NCI-H526 treated with DMSO at 0.1 percent for 48 hours (cell line): ENCODE measurements around the gene CAPN10.

Experiments
- DNase-seq: peaks from one replicate; lab custom pipeline; 2025; lab: John Stamatoyannopoulos, UW

CAPN10 gene

DNA sequence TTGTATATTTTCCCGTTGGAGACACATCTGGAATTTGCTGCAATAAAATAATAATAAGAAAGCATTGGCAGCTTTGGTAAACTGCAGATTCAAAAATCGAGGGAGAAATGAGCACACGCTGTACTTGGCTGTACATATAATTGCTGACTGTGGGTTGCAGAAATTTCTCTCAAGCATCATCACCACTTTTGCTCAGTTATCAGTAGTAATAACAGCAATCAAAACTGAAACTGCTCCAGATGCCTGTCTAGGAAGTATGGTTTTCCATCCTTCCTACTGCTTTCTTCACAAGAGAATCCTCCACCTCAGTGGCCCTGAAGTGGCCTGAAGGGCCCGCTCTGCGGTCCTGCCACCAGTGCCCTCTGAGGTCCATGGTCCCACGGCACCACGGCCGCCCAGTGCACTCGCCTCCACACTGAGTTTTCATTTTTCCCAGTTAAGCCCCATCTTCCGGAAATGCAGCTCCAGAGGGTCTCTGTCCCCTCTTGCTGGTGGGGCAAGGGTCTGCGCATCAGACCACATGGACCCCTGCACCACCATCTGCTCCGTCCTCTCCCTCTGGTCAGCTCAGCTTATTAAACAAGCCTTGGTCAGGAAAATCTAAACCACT lies 22.5 kb upstream of the CAPN10 start:
- DNase-seq: no peak

DNA sequence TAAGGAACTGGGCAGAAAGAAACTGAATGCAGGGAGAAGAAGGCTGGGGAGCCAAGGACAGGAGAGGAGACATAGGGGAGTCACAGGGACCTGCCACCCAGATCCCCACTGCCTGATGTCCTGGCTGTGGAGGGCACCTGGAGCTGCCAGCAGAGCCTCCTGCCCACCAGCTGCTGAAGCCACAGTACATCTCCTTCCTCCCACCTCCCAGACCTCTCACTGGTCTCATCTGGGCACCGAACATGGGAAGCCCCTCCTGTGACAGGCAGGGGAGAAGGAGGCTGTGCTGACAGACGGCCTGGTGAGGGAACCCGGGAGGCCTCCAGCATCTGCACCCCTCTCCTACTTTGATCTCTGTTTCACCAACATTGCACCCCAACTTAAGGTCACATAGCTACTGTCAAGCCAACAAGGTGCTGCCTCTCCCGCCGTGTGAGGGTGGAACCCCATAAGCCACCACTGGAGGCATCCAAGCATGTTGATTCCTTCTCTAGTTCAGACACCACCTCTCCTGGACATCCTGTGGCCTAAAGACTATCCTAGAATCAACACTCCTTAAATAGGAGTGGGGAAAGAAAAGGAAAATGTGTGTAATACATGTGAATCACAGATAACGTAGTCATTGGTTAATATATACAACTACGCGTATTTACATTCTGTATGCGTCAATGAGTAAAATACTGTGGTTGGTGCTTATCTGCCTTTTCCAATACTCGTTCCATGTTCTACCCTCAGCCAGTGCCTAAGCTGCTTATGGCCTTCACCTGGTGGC lies 21.8 kb upstream of the CAPN10 start:
- no peak for DNase-seq

DNA sequence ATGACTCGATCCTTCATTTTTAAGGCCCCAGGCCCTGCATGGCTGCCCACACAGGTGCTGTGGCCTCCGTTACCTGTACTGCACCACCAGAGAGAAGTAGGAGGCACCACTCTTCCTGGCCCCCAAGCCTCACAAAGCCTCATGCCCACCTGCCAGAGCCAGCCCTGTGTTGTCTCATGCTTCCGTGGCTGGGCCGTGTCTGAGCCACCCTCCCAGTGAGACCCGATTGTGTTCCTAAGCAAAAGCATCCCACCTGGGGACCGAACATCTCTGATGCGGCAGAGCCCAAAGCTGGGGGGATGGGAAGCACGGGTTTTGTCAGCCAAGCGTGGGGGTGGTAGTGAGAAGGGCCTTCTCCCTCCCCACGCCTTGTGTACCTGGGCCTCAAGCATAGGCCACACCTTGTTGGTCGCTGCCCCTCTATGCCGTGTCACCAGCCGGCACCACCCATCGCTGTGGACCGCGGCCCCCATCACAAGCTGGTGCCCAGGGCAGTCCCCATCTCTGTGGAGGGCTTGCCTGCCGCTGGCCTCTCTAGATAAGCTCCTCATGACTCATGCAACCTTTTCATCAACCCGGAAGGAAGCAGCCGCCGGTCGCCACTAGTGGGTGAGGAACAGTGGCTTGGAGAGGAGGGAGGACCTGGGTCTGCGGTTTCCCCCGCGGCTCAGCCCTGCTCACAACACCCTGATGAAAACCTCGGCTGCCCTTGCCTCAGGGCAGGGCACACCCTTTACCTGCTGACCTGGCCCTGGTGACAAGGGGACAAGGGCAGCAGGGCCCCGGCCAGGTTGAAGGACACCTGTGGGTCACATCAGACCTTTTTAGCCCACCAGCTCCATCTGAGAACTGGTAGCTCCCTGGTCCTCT lies 21.0 kb upstream of the CAPN10 start:
- no peak for DNase-seq

DNA sequence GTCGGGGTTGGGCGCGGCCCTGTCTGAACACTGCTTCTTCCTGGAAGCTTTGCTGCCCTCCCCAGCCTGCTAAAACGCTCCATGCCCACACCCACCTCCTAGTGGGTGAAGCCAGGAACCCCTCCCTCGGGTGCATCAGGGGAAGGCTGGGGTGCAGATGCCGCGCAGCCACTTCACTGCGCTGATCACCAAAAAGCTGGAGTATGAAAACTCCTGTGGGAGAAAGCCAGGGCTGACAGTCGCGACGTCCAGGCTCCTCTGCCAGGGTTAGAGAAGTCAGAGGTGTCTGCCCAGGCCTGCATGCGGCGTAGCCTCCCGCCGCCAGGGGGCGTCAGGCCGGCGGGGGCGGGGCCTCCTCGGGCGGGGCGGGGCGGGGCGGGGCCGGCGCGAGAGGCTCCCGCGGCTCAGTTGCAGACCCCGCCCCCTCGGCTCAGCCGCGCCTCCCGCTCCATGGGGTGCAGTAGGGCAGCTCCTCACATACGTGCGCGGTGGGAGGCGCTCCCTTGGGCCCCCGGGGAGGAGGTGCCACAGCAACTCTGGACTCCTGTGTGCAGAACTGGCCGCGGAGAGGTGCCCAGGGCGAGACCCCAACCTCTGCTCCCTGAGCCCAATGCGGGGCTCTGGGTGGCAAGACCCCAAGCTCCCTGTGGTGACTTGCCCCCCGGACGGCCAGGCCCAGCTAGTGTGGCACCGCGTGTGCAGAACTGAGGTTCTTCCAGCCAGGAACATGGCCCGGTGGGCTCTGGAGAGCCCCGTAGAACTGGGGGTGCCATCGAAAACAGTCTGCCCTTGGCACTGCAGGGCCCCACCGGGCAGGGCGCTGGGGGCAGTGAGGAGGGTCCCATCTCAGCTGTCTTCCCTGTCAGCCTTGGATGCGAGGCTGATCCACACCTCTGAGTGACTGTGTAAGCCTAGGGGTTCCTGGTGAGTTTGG lies 20.1 kb upstream of the CAPN10 start:
- peak; percentile 69 for DNase-seq

DNA sequence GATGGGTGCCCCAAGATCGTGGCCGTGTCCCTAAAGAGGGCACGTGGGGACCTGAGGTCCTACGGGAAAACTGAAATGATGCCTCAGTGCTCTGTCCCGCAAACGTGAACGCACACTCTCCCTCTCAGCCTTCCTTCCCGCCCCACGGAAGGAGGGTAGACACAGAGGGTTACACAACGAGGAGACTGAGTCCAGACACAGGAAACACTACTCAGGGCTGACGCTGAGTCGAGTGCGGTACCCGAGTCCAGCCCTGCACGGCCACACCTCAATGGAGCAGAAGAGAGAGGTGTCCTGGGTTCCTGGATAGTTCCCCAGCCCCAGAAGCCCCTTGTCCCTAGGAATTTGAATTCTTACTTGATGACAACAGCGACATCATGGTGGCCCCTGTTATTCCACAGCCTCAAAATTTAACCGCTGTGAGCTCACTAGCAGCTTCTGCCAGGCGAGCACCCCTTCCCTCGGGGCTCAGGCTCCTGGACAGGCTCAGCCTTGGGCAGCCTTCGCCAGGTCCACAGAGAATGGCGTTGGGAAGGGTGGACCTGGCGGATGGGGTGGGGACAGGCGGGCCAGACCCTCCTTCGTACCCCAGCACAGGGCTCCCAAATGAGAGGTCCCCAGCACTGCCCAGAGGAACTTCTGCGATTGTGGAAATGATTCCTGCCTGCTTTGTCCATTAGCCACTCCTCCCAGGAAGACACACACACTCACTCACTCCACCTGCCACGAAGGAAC lies 19.2 kb upstream of the CAPN10 start:
- DNase-seq: no peak

DNA sequence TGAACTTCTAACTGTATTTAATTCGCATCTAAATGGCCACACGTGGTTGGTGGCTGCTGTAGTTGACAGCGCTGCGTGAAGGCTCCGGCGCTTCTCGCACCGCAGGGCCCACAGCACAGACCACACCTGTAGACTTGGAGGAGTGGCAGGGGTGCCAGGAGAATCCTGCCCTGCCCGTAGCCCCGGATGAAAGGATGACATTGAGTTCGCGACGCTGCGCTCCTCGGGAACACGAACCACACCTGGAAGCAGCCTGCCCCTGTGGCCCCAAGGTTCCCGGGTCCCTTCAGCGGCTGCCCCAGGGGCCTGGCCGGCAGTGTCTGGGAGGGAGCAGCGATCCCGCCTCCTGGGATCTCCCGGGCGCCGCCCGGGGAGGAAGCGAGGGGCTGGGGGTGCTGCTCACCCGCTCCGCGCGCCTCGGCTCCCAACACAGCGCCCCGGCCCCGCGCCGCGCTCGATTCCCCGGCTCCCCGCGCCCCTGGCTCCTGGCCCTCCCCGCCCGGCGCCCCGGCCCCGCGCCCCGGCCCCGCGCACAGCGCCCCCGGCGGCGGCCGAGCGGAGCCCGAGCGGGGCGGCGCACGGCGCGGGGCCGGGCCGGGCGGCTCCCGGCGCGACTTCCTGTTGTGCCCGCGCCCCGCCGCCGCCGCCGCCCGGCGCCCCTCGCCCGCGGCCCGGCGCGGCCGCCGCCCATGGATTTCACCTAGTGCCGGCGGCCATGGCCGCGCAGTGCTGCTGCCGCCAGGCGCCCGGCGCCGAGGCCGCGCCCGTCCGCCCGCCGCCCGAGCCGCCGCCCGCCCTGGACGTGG lies 18.5 kb upstream of the CAPN10 start, which contains the start of gene RNPEPL1:
TSS of gene RNPEPL1 (plus strand) at position 613 of the 806 bp plus-strand sequence. CDS start at position 716, 103 bp downstream.
- DNase-seq: peak; percentile 40

DNA sequence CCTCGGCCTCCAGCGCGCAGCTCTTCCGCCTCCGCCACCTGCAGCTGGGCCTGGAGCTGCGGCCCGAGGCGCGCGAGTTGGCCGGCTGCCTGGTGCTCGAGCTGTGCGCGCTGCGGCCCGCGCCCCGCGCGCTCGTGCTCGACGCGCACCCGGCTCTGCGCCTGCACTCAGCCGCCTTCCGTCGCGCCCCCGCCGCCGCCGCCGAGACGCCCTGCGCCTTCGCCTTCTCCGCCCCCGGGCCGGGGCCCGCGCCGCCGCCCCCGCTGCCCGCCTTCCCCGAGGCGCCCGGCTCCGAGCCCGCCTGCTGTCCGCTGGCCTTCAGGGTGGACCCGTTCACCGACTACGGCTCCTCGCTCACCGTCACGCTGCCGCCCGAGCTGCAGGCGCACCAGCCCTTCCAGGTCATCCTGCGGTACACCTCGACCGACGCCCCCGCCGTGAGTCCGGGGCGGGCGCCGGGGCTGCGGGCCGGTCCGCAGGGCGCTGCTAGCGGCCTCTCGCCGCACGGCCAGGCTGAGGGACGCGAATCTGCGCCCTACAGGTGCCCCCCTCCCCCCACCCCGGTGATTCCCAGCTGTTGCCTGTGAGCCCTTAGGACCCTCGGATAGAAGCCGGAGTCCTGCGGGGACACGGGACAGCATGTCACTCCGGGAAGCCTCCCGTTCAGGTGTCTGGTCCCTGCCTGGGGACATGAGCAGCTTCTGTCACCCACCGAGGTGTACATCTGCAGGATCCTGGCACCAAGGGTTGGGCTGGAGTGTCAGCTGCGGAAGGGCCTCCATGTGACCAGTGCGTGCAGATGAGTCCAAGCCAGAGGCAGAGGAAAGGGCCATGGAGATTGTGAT lies 17.6 kb upstream of the CAPN10 start:
- peak; percentile 15 for DNase-seq

DNA sequence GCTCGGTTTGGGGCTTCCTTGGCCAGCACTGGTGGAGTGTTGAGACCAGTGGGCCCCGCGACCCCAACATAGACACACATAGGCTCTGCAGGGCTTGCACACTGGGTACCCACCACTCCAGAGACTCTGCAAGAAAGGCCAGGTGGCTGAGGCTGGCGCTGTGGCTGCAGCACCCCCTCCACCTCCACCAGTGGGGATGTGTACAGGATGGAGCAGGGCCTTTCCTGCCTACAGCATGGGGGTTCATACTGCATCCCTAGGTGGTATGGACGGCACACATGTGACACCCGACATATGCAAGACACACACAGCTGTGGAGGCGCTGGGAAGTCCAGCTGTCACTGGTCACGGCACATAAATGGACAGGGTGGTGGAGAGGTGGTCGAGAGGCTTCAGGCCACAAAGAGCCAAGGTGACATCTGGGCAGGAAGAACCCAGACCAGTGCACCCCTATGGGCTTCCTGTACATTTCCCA lies 17.0 kb upstream of the CAPN10 start:
- DNase-seq: no peak

DNA sequence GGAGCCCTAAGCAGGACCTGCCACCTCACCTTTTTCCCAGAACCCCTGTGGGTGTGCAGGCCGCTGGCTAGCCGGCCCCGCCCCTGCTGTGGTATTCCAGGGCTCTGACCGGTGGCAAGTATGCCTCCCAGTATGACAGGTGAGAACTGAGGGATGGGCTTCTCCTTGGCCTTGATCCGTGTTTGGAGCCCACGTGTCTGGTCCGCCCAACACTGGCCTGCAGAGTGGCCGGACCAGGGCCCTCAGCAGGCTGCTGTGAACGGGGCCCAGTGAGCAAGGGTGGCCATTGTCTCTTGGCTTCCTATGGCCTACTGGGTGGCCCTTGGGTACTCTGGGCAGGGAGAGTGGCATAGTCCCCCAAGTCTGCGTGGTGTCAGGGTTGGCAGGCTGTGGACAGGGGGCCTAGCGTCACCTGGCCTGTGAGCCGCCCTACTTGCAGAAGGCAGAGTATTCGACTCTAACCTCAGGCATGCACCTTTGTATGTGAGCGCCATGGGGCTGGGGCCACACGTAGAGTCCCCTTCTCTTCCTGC lies 16.5 kb upstream of the CAPN10 start:
- no peak for DNase-seq

DNA sequence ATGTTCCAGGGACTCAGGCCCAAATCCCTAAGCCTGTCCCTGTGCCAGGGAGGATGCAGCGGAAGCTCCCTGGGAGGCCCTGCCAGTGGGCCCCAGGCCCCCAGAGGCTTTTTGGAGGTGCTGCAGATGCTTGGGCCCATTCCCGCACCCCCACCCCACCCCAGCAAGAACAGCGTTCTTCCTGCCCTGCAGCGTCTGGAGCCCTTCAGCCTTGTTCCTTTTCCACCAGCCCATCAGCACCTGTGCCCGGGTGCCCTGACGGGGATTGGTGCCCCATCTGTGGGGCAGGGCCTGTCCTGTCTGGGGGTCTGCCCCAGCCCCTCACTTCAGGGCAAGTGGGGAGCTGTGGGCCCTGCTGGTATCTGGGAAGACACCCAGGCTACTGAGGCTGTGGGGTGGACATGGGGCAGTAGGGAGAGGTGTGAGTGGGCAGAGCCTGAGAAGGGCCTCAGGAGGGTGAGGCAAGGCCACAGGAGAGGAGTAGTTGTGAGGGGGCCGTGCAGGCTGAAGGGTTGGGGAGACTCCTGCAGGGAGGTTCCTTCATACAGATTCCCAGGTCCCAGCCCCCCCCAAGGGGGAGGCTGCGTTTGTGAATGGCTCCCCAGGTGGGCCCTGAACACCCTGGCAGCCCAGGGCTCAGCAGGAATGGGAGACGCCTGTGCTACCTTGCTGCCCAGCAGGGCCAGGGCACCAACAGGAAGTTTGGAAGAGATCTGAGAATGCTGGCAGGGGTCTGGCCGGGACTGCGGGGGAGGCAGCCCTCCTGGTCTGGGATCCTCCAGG lies 15.8 kb upstream of the CAPN10 start:
- DNase-seq: no peak

DNA sequence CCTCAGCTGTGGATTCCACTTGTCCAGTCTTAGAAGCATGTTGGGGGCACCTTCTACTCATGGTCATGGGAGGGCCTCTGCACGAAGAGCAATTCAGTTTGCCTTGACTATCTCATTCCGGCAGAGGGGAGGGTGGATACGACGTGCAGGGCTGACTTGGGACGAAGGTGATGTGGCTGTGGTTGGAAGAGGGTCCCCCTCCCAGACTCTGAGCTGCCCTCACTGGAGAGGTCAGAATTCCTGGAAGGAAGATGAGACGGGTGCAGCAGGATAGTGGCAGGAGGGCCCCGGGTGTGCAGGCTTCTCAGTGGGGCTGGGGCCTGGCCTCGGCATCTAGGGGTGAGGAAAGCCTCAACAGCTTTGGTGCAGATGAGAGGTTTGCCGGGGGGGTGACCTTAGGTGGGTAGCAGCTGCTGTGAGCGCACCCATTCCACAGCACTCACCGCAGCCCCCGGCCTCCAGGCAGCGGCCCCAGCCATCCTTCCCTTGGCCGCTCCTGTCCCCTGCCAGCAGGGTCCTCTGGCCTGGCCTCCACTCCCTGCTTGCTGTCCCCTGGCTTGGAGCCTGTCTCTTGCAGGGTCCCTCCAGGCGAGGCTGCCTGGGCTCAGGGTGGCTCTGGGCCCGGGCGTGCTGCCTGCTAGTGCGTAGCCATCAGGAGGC lies 15.1 kb upstream of the CAPN10 start:
- DNase-seq: no peak

DNA sequence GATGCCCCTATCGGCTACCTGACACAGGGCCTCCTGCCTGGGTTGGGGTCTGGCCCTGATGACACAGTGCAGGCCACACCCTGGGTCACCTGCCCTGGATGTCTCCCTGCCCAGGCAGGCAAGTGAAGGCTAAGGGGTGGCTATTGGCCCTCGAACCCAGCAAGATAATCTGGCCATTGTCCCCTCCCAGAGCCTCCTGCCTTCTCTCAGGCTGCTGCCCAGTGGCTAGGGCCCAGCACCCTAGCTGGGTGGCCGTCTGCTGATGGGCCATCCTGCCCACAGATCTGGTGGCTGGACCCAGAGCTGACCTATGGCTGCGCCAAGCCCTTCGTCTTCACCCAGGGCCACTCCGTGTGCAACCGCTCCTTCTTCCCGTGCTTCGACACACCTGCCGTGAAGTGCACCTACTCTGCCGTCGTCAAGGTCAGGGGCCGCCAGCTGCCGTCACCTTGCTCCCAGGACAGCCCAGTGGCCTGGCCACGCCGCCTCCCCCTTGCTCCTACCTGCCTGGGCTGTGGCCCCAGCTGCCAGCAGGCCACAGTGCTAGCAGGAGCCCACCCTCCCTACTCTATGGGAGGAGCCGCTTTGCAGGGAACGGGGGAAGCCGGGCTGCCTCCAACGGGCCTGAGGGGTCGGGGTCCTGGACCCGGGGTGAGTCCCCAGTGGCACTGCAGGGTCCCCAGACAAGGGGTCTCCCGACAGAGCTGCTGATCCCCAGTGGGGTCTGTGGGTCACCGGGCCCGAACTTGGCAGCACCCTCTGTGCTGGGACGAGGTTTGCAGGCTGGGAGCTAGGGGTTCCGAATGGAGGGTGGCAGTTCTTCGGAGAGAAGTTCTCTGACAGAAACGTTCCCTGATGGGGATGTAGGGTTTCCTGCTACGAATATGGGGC lies 14.1 kb upstream of the CAPN10 start:
- DNase-seq: no peak

DNA sequence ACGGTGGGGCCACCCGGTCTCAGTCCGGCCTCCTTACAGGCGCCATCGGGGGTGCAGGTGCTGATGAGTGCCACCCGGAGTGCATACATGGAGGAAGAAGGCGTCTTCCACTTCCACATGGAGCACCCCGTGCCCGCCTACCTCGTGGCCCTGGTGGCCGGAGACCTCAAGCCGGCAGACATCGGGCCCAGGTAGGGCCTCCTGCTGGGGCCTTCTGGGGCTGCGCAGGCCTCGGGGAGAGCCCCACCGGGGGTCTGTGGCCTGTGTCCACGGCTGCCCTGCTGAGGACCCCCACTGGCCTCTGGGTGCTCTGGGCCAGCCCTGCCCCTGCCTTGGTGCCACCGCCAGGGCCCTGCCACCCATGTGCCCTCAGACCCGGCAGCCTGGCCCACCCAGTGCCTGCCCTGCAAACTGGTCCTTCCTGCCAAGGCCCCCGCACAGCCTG lies 13.4 kb upstream of the CAPN10 start:
- no peak for DNase-seq

DNA sequence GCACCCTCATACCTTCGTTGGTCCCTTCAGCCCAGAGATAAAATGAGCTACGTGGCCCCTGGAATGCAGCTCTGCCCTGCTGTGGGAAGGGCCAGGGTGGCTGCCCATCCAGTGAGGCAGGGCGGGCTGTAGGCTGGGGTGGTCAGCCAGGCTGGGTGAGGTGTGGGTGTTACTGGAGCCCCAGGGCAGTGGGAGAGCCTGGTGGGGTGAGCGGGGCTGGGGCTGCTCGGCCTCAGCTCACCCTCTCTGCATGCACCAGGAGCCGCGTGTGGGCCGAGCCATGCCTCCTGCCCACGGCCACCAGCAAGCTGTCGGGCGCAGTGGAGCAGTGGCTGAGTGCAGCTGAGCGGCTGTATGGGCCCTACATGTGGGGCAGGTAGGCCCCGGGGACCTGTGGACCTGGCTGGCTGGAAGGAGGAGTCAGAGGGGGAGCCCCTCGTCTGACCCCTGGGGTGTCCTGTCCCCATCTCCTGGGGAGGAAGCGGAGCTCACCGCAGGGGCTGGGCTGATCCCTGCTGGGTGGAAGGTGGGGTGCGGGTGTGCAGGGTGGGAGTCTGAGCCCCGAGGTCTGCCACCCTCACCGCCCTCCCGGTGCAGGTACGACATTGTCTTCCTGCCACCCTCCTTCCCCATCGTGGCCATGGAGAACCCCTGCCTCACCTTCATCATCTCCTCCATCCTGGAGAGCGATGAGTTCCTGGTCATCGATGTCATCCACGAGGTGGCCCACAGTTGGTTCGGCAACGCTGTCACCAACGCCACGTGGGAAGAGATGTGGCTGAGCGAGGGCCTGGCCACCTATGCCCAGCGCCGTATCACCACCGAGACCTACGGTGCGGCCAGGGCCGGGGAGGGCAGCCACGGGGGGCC lies 12.8 kb upstream of the CAPN10 start:
- no peak for DNase-seq

DNA sequence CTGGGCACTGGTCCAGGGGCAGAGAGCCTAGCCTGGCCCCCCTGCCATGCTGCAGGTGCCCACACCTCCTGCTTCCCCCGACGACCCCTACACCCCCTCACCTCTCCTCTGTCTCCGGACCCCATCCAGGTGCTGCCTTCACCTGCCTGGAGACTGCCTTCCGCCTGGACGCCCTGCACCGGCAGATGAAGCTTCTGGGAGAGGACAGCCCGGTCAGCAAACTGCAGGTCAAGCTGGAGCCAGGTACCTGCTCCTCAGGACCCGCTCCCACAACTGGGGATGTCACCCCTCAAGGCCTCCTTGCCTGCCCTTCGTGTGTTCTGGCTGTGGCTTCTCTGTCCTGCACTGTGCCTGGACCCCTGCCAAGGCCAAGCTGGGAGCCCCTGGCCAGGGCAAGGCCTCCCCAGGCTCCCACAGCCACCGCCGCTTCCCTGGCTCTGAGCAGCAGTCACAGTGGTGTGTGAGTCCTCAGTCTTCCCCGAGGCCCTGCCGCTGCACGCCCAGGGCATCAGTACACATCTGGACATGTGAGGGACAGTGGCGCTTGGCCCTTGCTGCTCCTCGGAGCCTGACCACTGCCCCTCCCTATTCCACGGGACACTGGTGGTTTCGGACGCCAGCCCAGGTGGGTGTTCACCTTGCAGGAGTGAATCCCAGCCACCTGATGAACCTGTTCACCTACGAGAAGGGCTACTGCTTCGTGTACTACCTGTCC lies 12.0 kb upstream of the CAPN10 start:
- no peak for DNase-seq
